Smooth muscle cell (in vitro differentiated cells): ENCODE measurements around the gene CTBP1. TPM values are rescaled to one million over a fixed set of nuclear protein-coding genes. Genes with fewer than 3 reads are reported as not detected.

ENCODE experiments used
- DNase-seq: peaks from one replicate; lab custom pipeline; 2025; ENCODE audit not compliant: unreplicated experiment; lab: John Stamatoyannopoulos, UW
- H2AFZ ChIP-seq: fragments of 200-600 bp; sonication (generic); 2 replicates; pipeline ENCODE4 v1.6.0; 2016; ENCODE audit warnings: antibody characterized with exemption, low read depth, mild to moderate bottlenecking
- H3F3A ChIP-seq: fragments of 200-600 bp; sonication (generic); 2 replicates; pipeline ENCODE4 v1.6.0; 2017; ENCODE audit warnings: antibody characterized with exemption, low read depth
- H3K27ac ChIP-seq: fragments of 200-600 bp; sonication (generic); 2 replicates; pipeline ENCODE4 v1.5.1; 2016; ENCODE audit warnings: low read depth, mild to moderate bottlenecking
- H3K27me3 ChIP-seq: fragments of 200-600 bp; sonication (generic); 2 replicates; pipeline ENCODE4 v1.6.1; 2016; ENCODE audit warnings: low read depth, mild to moderate bottlenecking
- H3K36me3 ChIP-seq: fragments of 200-600 bp; sonication (generic); 2 replicates; pipeline ENCODE4 v1.5.1; 2016; ENCODE audit warnings: low read depth
- H3K4me1 ChIP-seq: fragments of 200-600 bp; sonication (generic); 2 replicates; pipeline ENCODE4 v1.5.1; 2016; ENCODE audit warnings: low read depth
- H3K4me2 ChIP-seq: fragments of 200-600 bp; sonication (generic); 2 replicates; pipeline ENCODE4 v1.6.0; 2016; ENCODE audit warnings: mild to moderate bottlenecking
- H3K4me3 ChIP-seq: fragments of 200-600 bp; sonication (generic); 2 replicates; pipeline ENCODE4 v1.5.1; 2016; ENCODE audit warnings: mild to moderate bottlenecking
- H3K79me2 ChIP-seq: fragments of 200-600 bp; sonication (generic); 2 replicates; pipeline ENCODE4 v1.6.0; 2016; ENCODE audit warnings: low read depth, mild to moderate bottlenecking
- H3K9ac ChIP-seq: fragments of 200-600 bp; sonication (generic); 2 replicates; pipeline ENCODE4 v1.6.0; 2016; ENCODE audit warnings: low read depth
- H3K9me3 ChIP-seq: fragments of 200-600 bp; sonication (generic); replicated peaks from 2 replicates; pipeline ENCODE4 v1.5.1; 2016; ENCODE audit warnings: low read depth
- H4K20me1 ChIP-seq: fragments of 200-600 bp; sonication (generic); 2 replicates; pipeline ENCODE4 v1.6.0; 2016; ENCODE audit warnings: low read depth
- WGBS: methylation state at CpG from one replicate; pipeline ENCODE4 v1.1.7; 2016; ENCODE audit warnings: low lambda C conversion rate; 5-methylcytosine and 5-hydroxymethylcytosine counted together
- polyA plus RNA-seq: library from polyadenylated mRNA; unstranded; fragments of >200 nt; fragmentation: Nextera tagmentation; extraction: Ambion mirVana; gene quantifications from 2 replicates; pipeline ENCODE4 v1.2.1, GENCODE V29; 2016
- total RNA-seq: library from RNA; depleted of rRNA; stranded (reverse); fragments of >200 nt; gene quantifications from 2 replicates; pipeline ENCODE4 v1.2.3, GENCODE V29; 2014
- TF ChIP-seq, protein P1 (sequence below): fragments of 200-600 bp; sonication (generic); IDR thresholded peaks from 2 replicates; pipeline ENCODE4 v1.5.1; 2017; ENCODE audit warnings: borderline replicate concordance, mild to moderate bottlenecking, antibody characterized with exemption; ENCODE audit not compliant: insufficient read depth, poor library complexity, severe bottlenecking

The CTBP1 gene
- total and polyA plus RNA-seq, 2 experiments from 2014 or later, result 76.9 to 132 TPM

- Histone ChIP-seq H3F3A (peaks cover 6% of the 10 kb centered on the region), H3K4me2 (no peak overlapping the region), H3K79me2 (no peaks in the 10 kb centered on the region), H3K9me3 (no peaks in the 10 kb centered on the region), H3K4me1 (peaks cover 5% of the 10 kb centered on the region), H2AFZ (no peak overlapping the region), H4K20me1 (no peaks in the 10 kb centered on the region), H3K4me3 (no peak overlapping the region), H3K36me3 (no peaks in the 10 kb centered on the region), H3K27me3 (no peaks in the 10 kb centered on the region), H3K27ac (no peak overlapping the region), H3K9ac (no peak overlapping the region)
- 83% methylated on average over 46 of the region's 52 CpGs for WGBS
- TF ChIP-seq, protein P1, sequence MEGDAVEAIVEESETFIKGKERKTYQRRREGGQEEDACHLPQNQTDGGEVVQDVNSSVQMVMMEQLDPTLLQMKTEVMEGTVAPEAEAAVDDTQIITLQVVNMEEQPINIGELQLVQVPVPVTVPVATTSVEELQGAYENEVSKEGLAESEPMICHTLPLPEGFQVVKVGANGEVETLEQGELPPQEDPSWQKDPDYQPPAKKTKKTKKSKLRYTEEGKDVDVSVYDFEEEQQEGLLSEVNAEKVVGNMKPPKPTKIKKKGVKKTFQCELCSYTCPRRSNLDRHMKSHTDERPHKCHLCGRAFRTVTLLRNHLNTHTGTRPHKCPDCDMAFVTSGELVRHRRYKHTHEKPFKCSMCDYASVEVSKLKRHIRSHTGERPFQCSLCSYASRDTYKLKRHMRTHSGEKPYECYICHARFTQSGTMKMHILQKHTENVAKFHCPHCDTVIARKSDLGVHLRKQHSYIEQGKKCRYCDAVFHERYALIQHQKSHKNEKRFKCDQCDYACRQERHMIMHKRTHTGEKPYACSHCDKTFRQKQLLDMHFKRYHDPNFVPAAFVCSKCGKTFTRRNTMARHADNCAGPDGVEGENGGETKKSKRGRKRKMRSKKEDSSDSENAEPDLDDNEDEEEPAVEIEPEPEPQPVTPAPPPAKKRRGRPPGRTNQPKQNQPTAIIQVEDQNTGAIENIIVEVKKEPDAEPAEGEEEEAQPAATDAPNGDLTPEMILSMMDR, result no peak
- no peak for DNase-seq
Observed at GRCh38 chr4:1194010-1194900, 54.7 kb downstream of the CTBP1 start.

DNA sequence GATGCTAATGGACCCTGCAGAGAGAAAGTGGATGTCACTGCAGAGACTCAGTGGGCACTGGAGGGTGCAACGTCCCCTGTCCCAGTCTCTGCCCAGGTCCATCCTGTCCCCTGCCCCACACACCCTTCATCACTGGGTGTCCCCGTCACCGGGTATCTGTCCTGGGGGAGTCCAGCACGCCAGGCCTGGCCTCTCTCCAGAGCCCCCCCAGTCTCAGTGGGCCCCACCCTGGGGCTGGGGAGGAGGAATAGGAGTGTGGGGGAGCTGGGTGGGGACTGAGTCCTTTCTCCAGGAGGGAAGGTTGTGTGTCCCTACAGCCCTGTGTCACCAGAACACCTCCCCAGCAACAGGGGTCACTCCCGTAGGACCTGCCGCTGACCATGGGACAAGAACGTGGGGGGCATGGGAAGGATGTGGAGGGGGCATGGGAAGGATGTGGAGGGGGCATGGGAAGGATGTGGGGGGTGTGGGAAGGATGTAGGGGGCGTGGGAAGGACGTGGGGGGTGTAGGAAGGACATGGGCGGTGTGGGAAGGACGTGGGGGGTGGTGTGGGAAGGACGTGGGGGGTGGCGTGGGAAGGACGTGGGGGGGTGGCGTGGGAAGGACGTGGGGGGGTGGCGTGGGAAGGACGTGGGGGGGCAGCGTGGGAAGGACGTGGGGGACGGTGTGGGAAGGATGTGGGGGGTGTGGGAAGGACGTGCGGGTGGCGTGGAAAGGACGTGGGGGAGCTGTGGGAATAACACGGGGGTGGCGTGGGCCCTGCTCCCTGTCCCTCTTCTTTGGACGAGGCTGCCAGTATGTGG, 55.5 kb downstream of the CTBP1 start:
- Histone ChIP-seq H3K36me3 (no peaks in the 10 kb centered on the region), H3K9ac (no peak overlapping the region), H3K27ac (peak overlapping the region; percentile 30), H3K79me2 (no peaks in the 10 kb centered on the region), H3F3A (peaks cover 6% of the 10 kb centered on the region), H3K27me3 (no peaks in the 10 kb centered on the region), H3K4me2 (no peak overlapping the region), H3K4me3 (no peak overlapping the region), H4K20me1 (no peaks in the 10 kb centered on the region), H3K9me3 (no peaks in the 10 kb centered on the region), H3K4me1 (peaks cover 5% of the 10 kb centered on the region), H2AFZ (no peak overlapping the region)
- no peak for DNase-seq
- 95% methylated on average over 13 of the region's 28 CpGs for WGBS
- TF ChIP-seq, protein P1, result no peak

- Histone ChIP-seq H3K36me3 (no peaks in the 10 kb centered on the region), H3K9me3 (no peaks in the 10 kb centered on the region), H3F3A (peaks cover 6% of the 10 kb centered on the region), H3K27ac (peak overlapping the region; percentile 82), H3K9ac (peak overlapping the region; percentile 49), H4K20me1 (no peaks in the 10 kb centered on the region), H3K4me3 (no peak overlapping the region), H3K79me2 (no peaks in the 10 kb centered on the region), H3K4me2 (peak overlapping the region; percentile 60), H3K27me3 (no peaks in the 10 kb centered on the region), H2AFZ (no peak overlapping the region), H3K4me1 (peaks cover 5% of the 10 kb centered on the region)
- 79% methylated on average over 12 of the region's 13 CpGs for whole genome bisulfite sequencing
- TF ChIP-seq, protein P1, result no peak
- DNase-seq, result no peak
Observed at GRCh38 chr4:1192493-1193205, 56.3 kb downstream of the CTBP1 start.
